Occipital lobe (tissue), 2 donors: ENCODE data around the gene ATPAF2. TPM values are rescaled to one million over a fixed set of nuclear protein-coding genes. Genes with fewer than 3 reads are reported as not detected.

Experiments used
- DNase-seq: peaks from one replicate; lab custom pipeline; 2025; lab: John Stamatoyannopoulos, UW
- total RNA-seq: library from RNA; depleted of rRNA; stranded (reverse); fragments of >200 nt; gene quantifications from one replicate; pipeline ENCODE4 v1.2.3, GENCODE V29; 2014

Gene ATPAF2
- total RNA-seq, 1 donor from 2014 or later: 27.6 TPM

DNA sequence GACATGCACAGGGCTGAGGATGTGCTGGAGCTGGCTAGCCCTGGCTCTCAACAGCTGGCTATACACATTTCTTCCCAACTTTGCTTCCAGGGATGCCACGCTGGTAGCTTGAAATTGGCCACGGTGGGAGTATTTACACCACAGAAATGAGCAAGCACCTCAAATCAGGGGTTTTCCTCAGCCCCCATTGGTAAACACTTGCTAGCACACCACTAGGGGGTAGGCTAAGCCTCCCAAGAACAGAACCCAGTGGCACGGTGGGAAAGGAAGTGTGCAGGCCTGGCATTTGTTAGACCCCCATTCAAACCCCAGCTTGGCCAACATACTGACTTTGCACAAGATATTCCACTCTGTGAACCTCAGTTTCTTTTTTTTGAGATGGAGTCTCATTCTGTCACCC lies 53.4 kb downstream of the ATPAF2 start:
- no peak for DNase-seq

GRCh38 chr17:17985153-17985552 lies 53.8 kb downstream of the ATPAF2 start:
- no peak for DNase-seq

GRCh38 chr17:17983776-17984175 lies 55.2 kb downstream of the ATPAF2 start:
- DNase-seq: no peak

GRCh38 chr17:17983376-17983775 lies 55.6 kb downstream of the ATPAF2 start:
- DNase-seq: no peak

DNA sequence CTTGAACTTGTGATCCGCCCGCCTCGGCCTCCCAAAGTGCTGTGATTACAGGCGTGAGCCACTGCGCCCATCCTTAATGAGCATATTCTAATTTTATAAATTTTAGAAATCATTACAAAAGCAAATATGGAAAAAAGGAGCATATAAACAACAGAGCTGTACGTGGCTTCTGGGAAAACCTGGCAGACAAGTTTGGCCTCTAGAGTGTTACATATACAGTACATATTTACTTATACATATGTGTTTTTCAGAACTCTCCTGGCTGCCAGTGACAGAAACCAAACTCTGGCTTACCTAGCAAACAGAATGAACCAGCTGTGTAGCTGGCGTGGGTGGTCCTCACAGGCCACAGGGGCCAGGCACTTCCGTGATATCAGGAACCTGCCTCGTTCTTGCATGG lies 56.2 kb downstream of the ATPAF2 start:
- DNase-seq: no peak

- DNase-seq: no peak
These were observed 57.6 kb downstream of the ATPAF2 start for GRCh38 chr17:17981330-17981729.

DNA sequence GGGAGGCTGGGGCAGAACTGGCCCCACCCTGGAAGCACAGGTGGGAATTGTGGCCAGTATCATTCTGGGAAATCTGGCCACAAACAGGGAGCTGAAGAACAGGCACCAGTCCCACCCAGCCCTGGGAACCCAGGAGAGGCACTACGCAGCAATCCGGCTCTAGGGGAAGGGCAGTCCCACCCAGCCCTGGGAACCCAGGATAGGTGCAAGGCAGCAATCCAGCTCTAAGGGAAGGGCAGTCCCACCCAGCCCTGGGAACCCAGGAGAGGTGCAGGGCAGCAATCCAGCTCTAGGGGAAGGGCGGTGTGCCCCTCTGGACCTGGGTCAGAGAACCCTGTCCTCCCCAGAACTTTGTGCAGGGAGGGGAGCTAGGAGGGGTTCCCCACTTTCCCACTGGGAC lies 59.2 kb downstream of the ATPAF2 start:
- DNase-seq: no peak

DNA sequence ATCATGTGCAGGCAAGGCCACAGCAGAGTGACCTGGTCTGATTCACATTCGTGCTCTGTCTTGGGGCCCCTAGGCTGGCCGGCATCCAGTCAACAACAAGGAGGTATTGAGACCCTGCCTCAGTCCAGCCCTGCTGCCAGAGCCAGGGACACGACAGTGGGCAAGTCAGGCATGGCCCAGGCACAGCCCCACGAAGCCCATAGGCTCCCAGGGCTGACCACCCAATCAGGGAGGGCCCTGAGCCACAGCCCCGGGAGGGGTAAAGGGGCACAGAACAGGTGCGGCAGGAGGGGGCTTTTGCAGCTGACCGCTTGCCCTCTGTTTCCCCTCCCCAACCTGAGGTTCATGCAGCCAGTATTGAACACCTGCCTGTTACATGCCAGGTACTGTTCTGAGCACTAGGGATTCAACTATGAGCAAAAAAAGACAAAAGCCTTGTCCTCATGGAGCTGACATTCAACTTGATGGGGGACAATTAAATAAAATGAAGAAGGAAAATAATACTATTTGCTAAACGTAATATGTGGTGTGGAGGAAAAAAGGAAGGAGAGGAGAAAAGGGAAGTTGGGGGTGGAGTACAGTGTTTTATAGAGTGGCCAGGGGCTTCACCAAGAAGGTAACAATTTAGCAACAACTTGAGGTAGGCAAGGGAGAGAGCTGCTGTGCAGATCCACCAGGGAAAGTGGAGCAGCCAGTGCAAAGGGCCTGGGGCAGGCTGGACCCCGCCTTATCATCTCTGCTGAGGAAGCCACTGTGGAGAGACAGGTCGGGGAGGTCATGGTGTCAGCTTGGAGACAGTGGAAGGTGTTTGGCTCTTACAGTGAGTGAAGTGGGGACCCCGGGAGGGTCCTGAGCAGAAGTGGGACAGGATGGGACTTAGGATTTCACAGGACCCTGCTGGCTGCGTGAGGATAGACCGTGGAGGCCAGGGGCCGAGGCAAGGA lies 60.2 kb downstream of the ATPAF2 start:
- DNase-seq: no peak

DNA sequence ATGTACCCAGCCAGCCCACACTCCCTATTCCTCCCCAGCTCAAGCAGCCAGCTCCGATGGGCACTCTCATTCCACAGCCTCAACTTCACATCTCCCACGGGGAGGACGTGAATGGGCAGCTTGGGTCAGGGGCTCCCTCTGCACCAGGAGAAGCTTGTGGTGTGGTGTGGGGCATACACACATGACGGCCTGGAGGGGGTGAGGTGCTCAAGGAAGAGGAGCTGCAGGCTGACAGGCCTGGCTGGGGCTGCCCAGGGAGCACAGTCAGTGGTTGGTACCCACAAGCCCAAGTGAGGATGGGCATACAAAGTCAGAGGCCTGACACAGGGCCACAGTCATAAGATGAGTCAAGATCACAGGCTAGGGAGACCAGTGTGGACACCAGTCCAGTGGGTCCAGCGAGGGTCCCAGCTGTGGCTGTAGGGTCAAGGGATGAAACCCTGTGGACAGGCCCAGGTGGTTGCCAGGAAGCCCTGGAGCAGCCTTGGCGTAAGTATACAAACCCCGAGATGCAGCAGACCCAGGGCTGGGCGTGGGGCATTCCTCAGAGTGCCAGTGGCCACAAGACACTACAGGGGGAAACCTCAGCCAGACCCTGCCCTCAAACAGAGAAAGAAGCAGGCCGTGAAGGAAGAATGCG lies 61.9 kb downstream of the ATPAF2 start:
- DNase-seq: no peak

DNA sequence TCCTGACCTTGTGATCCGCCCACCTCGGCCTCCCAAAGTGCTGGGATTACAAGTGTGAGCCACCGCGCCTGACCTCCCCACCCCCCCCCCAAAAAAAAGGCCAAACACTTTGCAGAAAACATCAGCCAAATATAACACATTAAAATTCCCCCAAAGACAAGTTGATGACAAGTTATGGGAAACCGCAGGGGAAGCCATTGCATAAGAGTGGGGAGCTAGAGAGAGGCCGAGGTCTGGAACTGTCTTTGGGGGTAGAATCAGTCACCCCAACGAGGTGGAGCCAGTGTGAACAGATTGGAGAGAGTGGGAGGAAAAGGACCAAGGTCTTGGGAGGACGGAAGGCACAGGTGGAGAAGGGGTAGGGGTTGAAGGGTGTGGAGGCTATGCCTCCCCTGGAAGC lies 63.5 kb downstream of the ATPAF2 start:
- DNase-seq: no peak

DNA sequence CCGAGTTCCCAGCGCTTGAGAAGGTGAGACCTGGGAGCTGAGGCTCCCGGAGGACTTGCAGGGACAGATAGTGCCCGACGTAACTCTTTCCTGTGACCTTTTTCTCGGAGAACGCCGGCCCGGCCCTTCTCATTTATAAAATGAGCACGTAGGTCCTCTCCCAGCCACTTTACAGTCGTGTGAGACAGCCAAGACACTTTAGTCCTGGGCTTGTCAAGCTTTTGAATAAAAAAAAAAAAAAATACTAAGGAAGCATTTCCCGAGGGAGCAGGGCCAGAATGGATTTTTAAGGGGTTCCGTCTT lies 66.1 kb downstream of the ATPAF2 start:
- no peak for DNase-seq

- DNase-seq: peak; percentile 100
These were observed 66.6 kb downstream of the ATPAF2 start, which contains the start of the genes DRC3 and TOM1L2 for GRCh38 chr17:17972126-17972951. DRC3 (plus strand) TSS chr17:17972862; CDS start chr17:17977599, 4,737 bp downstream. TOM1L2 (minus strand) TSS chr17:17972400; CDS start chr17:17972313, 87 bp downstream.

- DNase-seq: peak; percentile 16
These were observed 67.4 kb downstream of the ATPAF2 start for GRCh38 chr17:17971431-17972125.

GRCh38 chr17:17970699-17971430 lies 68.1 kb downstream of the ATPAF2 start:
- DNase-seq: no peak

Other genes with a start within 250 kb of the ATPAF2 start
- gene SREBF1, start 202.2 kb downstream of the ATPAF2 start, total RNA-seq: 12.6 TPM
- gene TOM1L2, start 66.8 kb downstream of the ATPAF2 start, total RNA-seq: 17.8 TPM
- 2.0 TPM for gene DRC3, start 66.3 kb downstream of the ATPAF2 start, total RNA-seq
- 9.0 TPM for gene GID4, start 240 bp upstream of the ATPAF2 start, total RNA-seq
- 14.3 TPM for gene DRG2, start 48.8 kb upstream of the ATPAF2 start, total RNA-seq
- 2.0 TPM for gene MYO15A, start 69.6 kb upstream of the ATPAF2 start, total RNA-seq
- gene ALKBH5, start 144.7 kb upstream of the ATPAF2 start, total RNA-seq: 79.7 TPM
- 34.0 TPM for gene LLGL1, start 186.5 kb upstream of the ATPAF2 start, total RNA-seq
- 49.6 TPM for gene FLII, start 219.6 kb upstream of the ATPAF2 start, total RNA-seq
- gene MIEF2, start 221.5 kb upstream of the ATPAF2 start, total RNA-seq: 29.2 TPM